ENCODE measurements around the gene DYNC1I1. TPM values are rescaled to one million over a fixed set of nuclear protein-coding genes. Genes with fewer than 3 reads are reported as not detected.
A peak's percentile ranks its signal among the peaks of the same experiment; 100 is the strongest.

Gene DYNC1I1
- total RNA-seq, 1 donor from 2014 or later: 0.79 TPM

DNA sequence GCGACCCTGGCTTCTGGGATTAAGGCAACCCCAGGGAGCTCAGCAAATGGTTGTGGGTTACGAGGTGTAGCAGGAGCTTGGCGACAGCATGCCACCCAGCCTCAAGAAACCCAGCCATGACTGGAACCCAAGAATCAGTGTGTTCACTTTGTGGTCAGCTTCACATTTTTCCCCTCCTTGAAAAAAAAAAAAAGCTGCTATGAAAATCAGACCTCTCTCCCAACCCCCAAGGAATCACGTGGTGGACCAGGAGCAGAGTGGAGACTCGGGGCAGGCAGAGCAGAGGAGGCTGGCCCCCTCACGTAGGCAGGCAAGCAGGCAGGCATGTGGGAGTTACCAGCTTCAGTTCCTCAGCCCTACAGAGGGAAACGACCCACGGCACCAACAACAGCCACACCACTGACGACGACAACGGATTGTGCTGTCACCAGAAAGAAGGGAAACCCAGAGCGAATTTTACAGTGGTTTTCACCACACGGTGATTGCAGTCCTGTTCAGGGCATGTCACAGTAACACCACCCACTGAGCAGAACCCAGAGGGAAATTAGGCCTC lies 346.2 kb downstream of the DYNC1I1 start:
- H3K27me3 Mint-ChIP-seq (ENCODE audit: insufficient read depth, low read depth): no peaks in the 10 kb centered on the region
- Histone ChIP-seq H3K9ac (no peak overlapping the region), H3F3A (ENCODE audit: low read depth) (peaks cover 17% of the 10 kb centered on the region), H4K20me1 (ENCODE audit: low read depth) (no peaks in the 10 kb centered on the region), H3K27me3 (no peaks in the 10 kb centered on the region), H3K4me3 (no peak overlapping the region), H3K9me3 (ENCODE audit: low read depth) (no peaks in the 10 kb centered on the region), H3K36me3 (no peaks in the 10 kb centered on the region), H2AFZ (replicated peaks) (no peak overlapping the region), H3K4me2 (no peak overlapping the region), H3K27ac (peak overlapping the region; percentile 21), H3K79me2 (ENCODE audit: low read depth) (no peaks in the 10 kb centered on the region), H3K4me1 (peaks cover 18% of the 10 kb centered on the region)
- TF ChIP-seq EZH2 (IDR thresholded peaks at IDR 0.05): no peak
- TF ChIP-seq EZH2phosphoT487 (IDR thresholded peaks at IDR 0.05): no peak
- no peak for TF ChIP-seq CTCF (IDR thresholded peaks at IDR 0.05)
- peaks cover 10% of the 10 kb centered on the region for H3K4me1 Mint-ChIP-seq
- peak; percentile 15 for DNase-seq (ENCODE audit: low spot score)
- no peaks in the 10 kb centered on the region for H3K9me3 Mint-ChIP-seq
- no peak overlapping the region for H3K27ac Mint-ChIP-seq
- no peak overlapping the region for H3K4me3 Mint-ChIP-seq
- peaks cover 16% of the 10 kb centered on the region for H3K36me3 Mint-ChIP-seq

GRCh38 chr7:96120445-96121225 lies 348.3 kb downstream of the DYNC1I1 start:
- no peaks in the 10 kb centered on the region for H3K27me3 ChIP-seq
- no peak overlapping the region for H3K4me3 ChIP-seq
- DNase-seq (ENCODE audit: low spot score): no peak
- H3K4me1 ChIP-seq: peaks cover 18% of the 10 kb centered on the region
- Mint-ChIP-seq H3K36me3 (peaks cover 20% of the 10 kb centered on the region), H3K4me1 (peaks cover 10% of the 10 kb centered on the region), H3K27ac (no peak overlapping the region), H3K4me3 (no peak overlapping the region), H3K9me3 (no peaks in the 10 kb centered on the region), H3K27me3 (ENCODE audit: insufficient read depth, low read depth) (no peaks in the 10 kb centered on the region)
- H3K4me2 ChIP-seq: no peak overlapping the region
- H2AFZ ChIP-seq (replicated peaks): no peak overlapping the region
- no peak overlapping the region for H3K9ac ChIP-seq
- H3K27ac ChIP-seq: no peak overlapping the region
- TF ChIP-seq EZH2 (IDR thresholded peaks at IDR 0.05): no peak
- no peak for TF ChIP-seq CTCF (IDR thresholded peaks at IDR 0.05)
- TF ChIP-seq EZH2phosphoT487 (IDR thresholded peaks at IDR 0.05): no peak
- H3K36me3 ChIP-seq: no peaks in the 10 kb centered on the region
- no peaks in the 10 kb centered on the region for H3K79me2 ChIP-seq (ENCODE audit: low read depth)
- no peaks in the 10 kb centered on the region for H4K20me1 ChIP-seq (ENCODE audit: low read depth)
- peaks cover 17% of the 10 kb centered on the region for H3F3A ChIP-seq (ENCODE audit: low read depth)
- H3K9me3 ChIP-seq (ENCODE audit: low read depth): no peaks in the 10 kb centered on the region

GRCh38 chr7:96121752-96122151 lies 349.4 kb downstream of the DYNC1I1 start:
- no peaks in the 10 kb centered on the region for H3K79me2 ChIP-seq (ENCODE audit: low read depth)
- no peak overlapping the region for H3K27ac ChIP-seq
- no peak overlapping the region for H3K4me3 ChIP-seq
- Mint-ChIP-seq H3K4me1 (peaks cover 19% of the 10 kb centered on the region), H3K36me3 (peaks cover 20% of the 10 kb centered on the region), H3K27ac (no peak overlapping the region), H3K9me3 (no peaks in the 10 kb centered on the region), H3K4me3 (no peak overlapping the region), H3K27me3 (ENCODE audit: insufficient read depth, low read depth) (no peaks in the 10 kb centered on the region)
- H3K27me3 ChIP-seq: no peaks in the 10 kb centered on the region
- no peak for DNase-seq (ENCODE audit: low spot score)
- no peak overlapping the region for H3K9ac ChIP-seq
- no peaks in the 10 kb centered on the region for H3K9me3 ChIP-seq (ENCODE audit: low read depth)
- no peak for TF ChIP-seq EZH2phosphoT487 (IDR thresholded peaks at IDR 0.05)
- TF ChIP-seq EZH2 (IDR thresholded peaks at IDR 0.05): no peak
- TF ChIP-seq CTCF (IDR thresholded peaks at IDR 0.05): no peak
- H3K4me1 ChIP-seq: peaks cover 27% of the 10 kb centered on the region
- H3K4me2 ChIP-seq: no peak overlapping the region
- peaks cover 23% of the 10 kb centered on the region for H3F3A ChIP-seq (ENCODE audit: low read depth)
- no peak overlapping the region for H2AFZ ChIP-seq (replicated peaks)
- H3K36me3 ChIP-seq: no peaks in the 10 kb centered on the region
- H4K20me1 ChIP-seq (ENCODE audit: low read depth): no peaks in the 10 kb centered on the region
